Heart left ventricle (tissue), 16 donors: ENCODE measurements around the gene PDE1A. TPM values are rescaled to one million over a fixed set of nuclear protein-coding genes. Genes with fewer than 3 reads are reported as not detected.
"Not testable (repeated sequence)": the region's sequence is repeated elsewhere in the genome, so short reads cannot be mapped to it uniquely, and the experiment has no call there.

Source experiments
- ATAC-seq, 4 donors: fragments of 200-7000 bp; cut with Tn5 transposase; one replicate each; pipeline ENCODE4 v1.9.1; 2020 to 2022; ENCODE audit warnings: moderate library complexity in 4 of 4, mild to moderate bottlenecking in 3 of 4, moderate number of reproducible peaks in 1 of 4
- DNase-seq, 5 donors: peaks; one replicate each; pipeline ENCODE4 v3.0.0-alpha.2; 2020
- H3K27ac ChIP-seq, 12 donors: fragments of 200-600 bp; sonication (generic) in 4 of 12; one replicate each; pipeline versions ENCODE4 v1.5.0 to v1.8.0; 2016 to 2022; ENCODE audit warnings: mild to moderate bottlenecking in 2 of 12
- H3K27me3 ChIP-seq, 9 donors: fragments of 200-600 bp; sonication (generic) in 2 of 9; one replicate each; pipeline versions ENCODE4 v1.5.1 to v1.8.0; 2016 to 2022; ENCODE audit warnings: mild to moderate bottlenecking in 3 of 9
- H3K36me3 ChIP-seq, 9 donors: fragments of 200-600 bp; sonication (generic) in 2 of 9; one replicate each; pipeline versions ENCODE4 v1.5.0 to v1.8.0; 2018 to 2022; ENCODE audit warnings: mild to moderate bottlenecking in 2 of 9
- H3K4me1 ChIP-seq, 12 donors: fragments of 200-600 bp; sonication (generic) in 4 of 12; one replicate each; pipeline versions ENCODE4 v1.5.0 to v1.8.0; 2016 to 2022; ENCODE audit warnings: mild to moderate bottlenecking in 3 of 12
- H3K4me3 ChIP-seq, 12 donors: fragments of 200-600 bp; sonication (generic) in 4 of 12; one replicate each; pipeline versions ENCODE4 v1.5.0 to v1.8.0; 2017 to 2022; ENCODE audit warnings: mild to moderate bottlenecking in 9 of 12, moderate library complexity in 4 of 12
- H3K9me3 ChIP-seq, 12 donors: fragments of 200-600 bp; sonication (generic) in 4 of 12; one replicate each; pipeline versions ENCODE4 v1.5.0 to v1.8.0; 2016 to 2022; ENCODE audit warnings: mild to moderate bottlenecking in 1 of 12
- CTCF ChIP-seq, 12 donors: fragments of 200-600 bp; sonication (generic) in 4 of 12; IDR thresholded peaks; one replicate each; pipeline versions ENCODE4 v1.5.0 to v1.8.0; 2018 to 2022; ENCODE audit warnings: antibody characterized with exemption in 12 of 12, mild to moderate bottlenecking in 5 of 12
- POLR2A ChIP-seq, 2 donors: fragments of 450-650 bp; IDR thresholded peaks; one replicate each; pipeline ENCODE4 v1.6.1; 2017; ENCODE audit warnings: antibody characterized with exemption in 2 of 2, mild to moderate bottlenecking in 2 of 2, moderate library complexity in 2 of 2
- WGBS, 4 donors: extraction: QIAGEN DNeasy Blood & Tissue Kit in 2 of 4; methylation state at CpG; one replicate each; pipeline versions ENCODE4 v1.1.5 to v1.1.7; 2013 to 2018; 5-methylcytosine and 5-hydroxymethylcytosine counted together
- intact Hi-C, 10 donors: fragments of 100-400 bp; cut with DNase I; formaldehyde crosslinking; loops; one replicate each; pipeline versions ENCODE4 v1.11.1 to v1.14.2; 2022
- polyA plus RNA-seq, 2 donors: library from polyadenylated mRNA; stranded (reverse); fragments of 200-250 nt; gene quantifications; one replicate each; pipeline ENCODE4 v1.2.3, GENCODE V29; 2013
- total RNA-seq, 9 donors: library from RNA; depleted of rRNA in 2 of 9; stranded (reverse); fragments of >200 nt in 2 of 9; fragmentation: NEBNext Ultra II Directional in 3 of 9; extraction: Animal tissue kit (Norgen Biotek cat#: 25700) in 3 of 9; gene quantifications; one replicate each; pipeline versions ENCODE4 v1.1.0 to v1.2.4, GENCODE V29; 2016 to 2023
- donor health status: ischemic (EF 13 %, LVEDD 7.1; RV severe dilation, severe dysfunction).
- donor health status: healthy with polysubstance abuse.
- donor health status: DM: no; HTN: yes; CAD: no.
- donor health status: DM: no; HTN: no; CAD: no.
- donor health status: ischemic (EF 25% LVEDD 6.9; RV normal size, moderate dysfunction).
- donor health status: ischemic (EF 25% LVEDD 5.7; RV mildly dilated, moderate dysfunction).
- donor health status: healthy.
- donor health status: DM: yes; HTN: yes; CAD: no.
- donor health status: ischemic (EF 35%, LVEDD 5.7; RV mildly dilated, moderate dysfunction).
- donor health status: nonischemic (EF 11% LVEDD 7.7; RV severe dilation, severe dysfunction).
- donor health status: DM: yes; HTN: yes; CAD: no.
- donor health status: PGD.
- donor health status: ischemic (EF 29% LVEDD 5.4; RV normal size, mild dysfunction).
- donor health status: nonischemic (EF 23%, LVEDD 6.1; RV moderate dilation, normal function).

PDE1A gene
- total and polyA plus RNA-seq, 11 donors: 2.5 to 25.5 (median 5.5) TPM

DNA sequence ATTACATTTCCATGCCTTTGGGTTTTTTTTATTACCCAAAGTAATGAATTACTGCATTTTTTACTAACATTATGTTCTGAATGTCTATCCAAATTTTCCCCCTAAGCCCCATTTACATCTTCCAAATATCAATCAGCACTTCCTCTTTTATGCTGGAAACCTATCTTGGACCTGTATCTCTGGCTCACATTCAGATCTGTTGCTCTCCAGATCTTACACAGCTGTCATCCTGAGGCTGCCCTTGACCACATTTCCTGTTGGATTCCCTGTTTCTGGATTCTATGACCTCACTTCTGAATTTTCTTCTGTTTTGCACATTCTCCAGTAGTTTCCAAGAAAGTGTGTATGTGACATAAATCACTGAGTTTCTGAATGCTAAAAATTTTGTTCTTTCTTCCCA lies 146.7 kb downstream of the PDE1A start:
- Histone ChIP-seq H3K27ac (peak overlapping the region in 2 of 12 donors; percentile 38 to 45), H3K4me1 (peaks cover 0 to 15% (median 4%) of the 10 kb centered on the region in 12 donors), H3K4me3 (no peak overlapping the region), H3K27me3 (no peaks in the 10 kb centered on the region), H3K36me3 (no peaks in the 10 kb centered on the region), H3K9me3 (peaks cover 0 to 31% (median 14%) of the 10 kb centered on the region in 12 donors)
- ATAC-seq: peak in 2 of 4 donors; percentile 52 to 65
- TF ChIP-seq POLR2A (IDR thresholded peaks at IDR 0.05) (no peak), CTCF (IDR thresholded peaks at IDR 0.05) (no peak)
- no peak for DNase-seq
- intact Hi-C loops: no loop called here

DNA sequence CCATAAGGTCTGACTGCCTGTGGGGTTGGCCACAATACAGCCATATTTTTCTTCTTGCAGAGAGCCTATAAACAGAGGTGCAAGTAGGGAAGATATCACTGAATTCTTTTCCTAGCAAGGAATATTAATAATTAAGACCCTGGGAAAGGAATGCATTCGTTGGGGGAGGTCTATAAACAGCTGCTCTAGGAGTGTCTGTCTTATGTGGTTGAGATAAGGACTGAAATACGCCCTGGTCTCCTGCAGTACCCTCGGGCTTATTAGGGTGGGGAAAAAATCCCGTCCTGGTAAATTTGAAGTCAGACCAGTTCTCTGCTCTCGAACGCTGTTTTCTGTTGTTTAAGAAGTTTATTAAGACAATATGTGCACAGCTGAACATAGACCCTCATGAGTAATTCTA lies 150.2 kb downstream of the PDE1A start:
- Histone ChIP-seq H3K4me1 (peaks cover 0 to 15% (median 4%) of the 10 kb centered on the region in 12 donors), H3K9me3 (peaks cover 0 to 33% (median 14%) of the 10 kb centered on the region in 12 donors)
- ATAC-seq, intact Hi-C loops, DNase-seq, H3K27me3 ChIP-seq, H3K27ac ChIP-seq, H3K4me3 ChIP-seq, H3K36me3 ChIP-seq: not testable (repeated sequence)
- WGBS, 4 donors: 83 to 86% (median 85%) methylated on average over 6 of the region's 6 CpGs

GRCh38 chr2:182267971-182268370 lies 158.9 kb downstream of the PDE1A start:
- 69 to 82% (median 79%) methylated on average over 1 of the region's 1 CpG for WGBS, 4 donors
- intact Hi-C loops: no loop called here
- Histone ChIP-seq H3K4me1 (peaks cover 0 to 13% (median 0%) of the 10 kb centered on the region in 12 donors), H3K36me3 (no peaks in the 10 kb centered on the region), H3K4me3 (no peak overlapping the region), H3K27me3 (no peaks in the 10 kb centered on the region), H3K9me3 (no peaks in the 10 kb centered on the region), H3K27ac (no peak overlapping the region)
- DNase-seq (no peak), ATAC-seq (no peak)
- TF ChIP-seq CTCF (IDR thresholded peaks at IDR 0.05) (no peak), POLR2A (IDR thresholded peaks at IDR 0.05) (no peak)

GRCh38 chr2:182266909-182267308 lies 159.9 kb downstream of the PDE1A start:
- H3K36me3 ChIP-seq: no peaks in the 10 kb centered on the region
- TF ChIP-seq POLR2A (IDR thresholded peaks at IDR 0.05): no peak
- TF ChIP-seq CTCF (IDR thresholded peaks at IDR 0.05): no peak

DNA sequence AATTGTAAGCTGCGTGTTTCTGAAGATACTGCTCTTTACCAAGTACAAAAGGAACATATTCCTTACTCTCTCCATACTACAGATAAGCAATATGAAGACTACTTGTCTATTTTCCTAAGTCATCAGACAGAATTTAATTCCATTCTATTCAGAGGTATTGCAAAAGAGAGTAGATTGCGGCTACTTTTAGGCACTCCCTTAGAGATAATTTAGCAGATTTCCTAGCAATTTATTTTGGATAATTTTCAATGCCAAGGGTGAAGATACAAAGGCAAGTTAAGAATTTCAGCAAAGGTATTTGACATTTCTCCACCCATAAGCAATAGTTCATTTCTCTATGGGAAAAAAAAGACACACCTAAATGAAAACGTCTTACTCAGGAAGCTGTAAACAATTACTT lies 161.1 kb downstream of the PDE1A start:
- Histone ChIP-seq H3K4me1 (peaks cover 0 to 13% (median 0%) of the 10 kb centered on the region in 12 donors), H3K27me3 (no peaks in the 10 kb centered on the region), H3K4me3 (no peak overlapping the region), H3K36me3 (no peaks in the 10 kb centered on the region), H3K27ac (no peak overlapping the region), H3K9me3 (no peaks in the 10 kb centered on the region)
- no peak for TF ChIP-seq POLR2A (IDR thresholded peaks at IDR 0.05)
- TF ChIP-seq CTCF (IDR thresholded peaks at IDR 0.05): no peak
- ATAC-seq (no peak), DNase-seq (no peak)
- 72 to 83% (median 76%) methylated on average over 3 of the region's 3 CpGs for WGBS, 4 donors
- intact Hi-C loops: no loop called here

More at GRCh38 chr2:182266909-182267308, 159.9 kb downstream of the PDE1A start:
- ATAC-seq (no peak), DNase-seq (no peak)
- intact Hi-C loops: no loop called here
- no peak overlapping the region for H3K4me3 ChIP-seq
- no peak overlapping the region for H3K27ac ChIP-seq
- H3K27me3 ChIP-seq: no peaks in the 10 kb centered on the region
- peaks cover 0 to 13% (median 0%) of the 10 kb centered on the region in 12 donors for H3K4me1 ChIP-seq
- H3K9me3 ChIP-seq: no peaks in the 10 kb centered on the region
